GM12878 (cell line): ENCODE measurements around the gene RBM15B. TPM values are rescaled to one million over a fixed set of nuclear protein-coding genes. Genes with fewer than 3 reads are reported as not detected.

Experiments used
- ATF3 ChIP-seq: IDR thresholded peaks from 2 replicates; pipeline ENCODE4 v1.6.1; 2011; ENCODE audit warnings: low read depth, mild to moderate bottlenecking, low read length, moderate library complexity, borderline replicate concordance; ENCODE audit errors: extremely low read depth
- ESRRA ChIP-seq: IDR thresholded peaks from 2 replicates; pipeline ENCODE4 v1.6.1; 2012; ENCODE audit warnings: mild to moderate bottlenecking, low read length, improper control_type of control experiment
- IKZF1 ChIP-seq: fragments of 450-650 bp; conservative IDR thresholded peaks from 2 replicates; pipeline ENCODE4 v1.6.1; 2017; ENCODE audit warnings: antibody characterized with exemption, mild to moderate bottlenecking
- IKZF2 ChIP-seq, 2 experiments: fragments of 450-650 bp; IDR thresholded peaks; 2 replicates each; pipeline ENCODE4 v1.6.1; 2017; ENCODE audit warnings: mild to moderate bottlenecking in 2 of 2, moderate library complexity in 2 of 2
- JUNB ChIP-seq: IDR thresholded peaks from 2 replicates; pipeline ENCODE4 v1.6.1; 2016; ENCODE audit warnings: antibody characterized with exemption, mild to moderate bottlenecking
- NFYA ChIP-seq: IDR thresholded peaks from 2 replicates; pipeline ENCODE4 v1.6.1; 2011; ENCODE audit warnings: low read depth, mild to moderate bottlenecking, low read length, improper control_type of control experiment, borderline replicate concordance
- NR2C2 ChIP-seq: IDR thresholded peaks from 2 replicates; pipeline ENCODE4 v1.6.1; 2011; ENCODE audit warnings: borderline replicate concordance, low read depth; ENCODE audit not compliant: control insufficient read depth, insufficient read length
- SIN3A ChIP-seq: IDR thresholded peaks from 2 replicates; pipeline ENCODE4 v1.6.1; 2012; ENCODE audit warnings: low read depth, low read length, improper control_type of control experiment
- SKIL ChIP-seq: fragments of 450-650 bp; IDR thresholded peaks from 2 replicates; pipeline ENCODE4 v1.6.1; 2017; ENCODE audit warnings: mild to moderate bottlenecking, low read depth, inconsistent platforms; ENCODE audit not compliant: poor library complexity, severe bottlenecking
- SMC3 ChIP-seq: IDR thresholded peaks from 2 replicates; pipeline ENCODE4 v1.6.1; 2011; ENCODE audit warnings: low read length, improper control_type of control experiment, borderline replicate concordance
- SPI1 ChIP-seq: IDR thresholded peaks from 2 replicates; pipeline ENCODE4 v1.6.1; 2011; ENCODE audit warnings: low read depth, mild to moderate bottlenecking, low read length, moderate library complexity, borderline replicate concordance; ENCODE audit not compliant: insufficient read depth
- STAT1 ChIP-seq: fragments of 450-650 bp; conservative IDR thresholded peaks from 2 replicates; pipeline ENCODE4 v1.6.1; 2014; ENCODE audit warnings: antibody characterized with exemption, mild to moderate bottlenecking
- USF1 ChIP-seq: IDR thresholded peaks from 2 replicates; pipeline ENCODE4 v1.6.1; 2011; ENCODE audit warnings: borderline replicate concordance, low read depth, mild to moderate bottlenecking, moderate library complexity, mixed read lengths, low read length; ENCODE audit not compliant: insufficient read depth; ENCODE audit errors: extremely low read length
- YY1 ChIP-seq: IDR thresholded peaks from 2 replicates; pipeline ENCODE4 v1.6.1; 2011; ENCODE audit warnings: low read depth, mild to moderate bottlenecking, low read length
- ZBTB4 ChIP-seq: fragments of 450-650 bp; formaldehyde crosslinking; IDR thresholded peaks from 2 replicates; pipeline ENCODE4 v1.4.0; 2022; ENCODE audit warnings: mild to moderate bottlenecking, moderate library complexity
- ZNF622 ChIP-seq: fragments of 450-650 bp; IDR thresholded peaks from 2 replicates; pipeline ENCODE4 v1.6.1; 2017; ENCODE audit warnings: mild to moderate bottlenecking, inconsistent platforms
- ZSCAN29 ChIP-seq: fragments of 450-650 bp; IDR thresholded peaks from 2 replicates; pipeline ENCODE4 v1.6.1; 2017; ENCODE audit warnings: mild to moderate bottlenecking, moderate library complexity
- polyA plus RNA-seq, 11 experiments: library from polyadenylated mRNA; depleted of rRNA in 4 of 11; unstranded in 6 of 11; stranded (reverse) in 5 of 11; fragments of >200 nt; fragmentation: Nextera tagmentation in 4 of 11; fragmentation: Illumina TruSeq in 1 of 11; extraction: Ambion mirVana in 4 of 11; extraction: Trizol in 1 of 11; gene quantifications; 1 replicate in 1 of 11; 2 replicates in 10 of 11; pipeline versions ENCODE4 v1.2.1 to v1.2.3, GENCODE V29; 2011 to 2016; ENCODE audit warnings: inconsistent platforms in 2 of 11, missing spikeins in 2 of 11, low read depth in 1 of 11
- total RNA-seq, 4 experiments: library from RNA; depleted of rRNA in 3 of 4; stranded (reverse); fragments of >200 nt in 3 of 4; fragmentation: Illumina TruSeq in 1 of 4; extraction: Trizol in 1 of 4; gene quantifications; 2 replicates each; pipeline versions ENCODE4 v1.2.1 to v1.2.3, GENCODE V29; 2013 to 2021
- TF ChIP-seq, protein P1 (sequence below), 3 experiments: IDR thresholded peaks in 2 of 3; conservative IDR thresholded peaks in 1 of 3; 2 replicates each; pipeline ENCODE4 v1.5.1; 2011; ENCODE audit warnings: low read depth in 3 of 3, low read length in 3 of 3, mild to moderate bottlenecking in 3 of 3, control low read depth in 2 of 3, moderate library complexity in 2 of 3, inconsistent platforms in 1 of 3, mixed read lengths in 1 of 3; ENCODE audit not compliant: control insufficient read depth in 2 of 3, insufficient read depth in 1 of 3; ENCODE audit errors: extremely low read depth in 1 of 3

Gene RBM15B
- total and polyA plus RNA-seq, 10 of the 15 experiments (the other 5 are each of a cell fraction or from before 2014, with no cell fraction given) = 2.4 to 34.5 (median 19.1) TPM

- TF ChIP-seq, protein P1, sequence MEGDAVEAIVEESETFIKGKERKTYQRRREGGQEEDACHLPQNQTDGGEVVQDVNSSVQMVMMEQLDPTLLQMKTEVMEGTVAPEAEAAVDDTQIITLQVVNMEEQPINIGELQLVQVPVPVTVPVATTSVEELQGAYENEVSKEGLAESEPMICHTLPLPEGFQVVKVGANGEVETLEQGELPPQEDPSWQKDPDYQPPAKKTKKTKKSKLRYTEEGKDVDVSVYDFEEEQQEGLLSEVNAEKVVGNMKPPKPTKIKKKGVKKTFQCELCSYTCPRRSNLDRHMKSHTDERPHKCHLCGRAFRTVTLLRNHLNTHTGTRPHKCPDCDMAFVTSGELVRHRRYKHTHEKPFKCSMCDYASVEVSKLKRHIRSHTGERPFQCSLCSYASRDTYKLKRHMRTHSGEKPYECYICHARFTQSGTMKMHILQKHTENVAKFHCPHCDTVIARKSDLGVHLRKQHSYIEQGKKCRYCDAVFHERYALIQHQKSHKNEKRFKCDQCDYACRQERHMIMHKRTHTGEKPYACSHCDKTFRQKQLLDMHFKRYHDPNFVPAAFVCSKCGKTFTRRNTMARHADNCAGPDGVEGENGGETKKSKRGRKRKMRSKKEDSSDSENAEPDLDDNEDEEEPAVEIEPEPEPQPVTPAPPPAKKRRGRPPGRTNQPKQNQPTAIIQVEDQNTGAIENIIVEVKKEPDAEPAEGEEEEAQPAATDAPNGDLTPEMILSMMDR (IDR thresholded peaks at IDR 0.05 in 2 of 3, conservative IDR thresholded peaks at IDR 0.05 in 1 of 3; ENCODE audit: control insufficient read depth in 2 of 3, extremely low read depth in 1 of 3, insufficient read depth in 1 of 3, low read depth in 3 of 3, low read length in 3 of 3) = peak; percentile 78 to 89 (median 87)
- no peak for TF ChIP-seq ZSCAN29
- TF ChIP-seq ZBTB4 = no peak
- no peak for TF ChIP-seq ESRRA
- no peak for TF ChIP-seq SKIL
- TF ChIP-seq USF1 = no peak
- no peak for TF ChIP-seq IKZF1
- no peak for TF ChIP-seq SPI1
- no peak for TF ChIP-seq NFYA
- no peak for TF ChIP-seq ZNF622
- no peak; the same call in 1 of the 2 replicates for TF ChIP-seq SMC3
- TF ChIP-seq SIN3A = no peak
- TF ChIP-seq JUNB = no peak
- TF ChIP-seq STAT1 = no peak
- TF ChIP-seq ATF3 = no peak
- no peak for TF ChIP-seq IKZF2 (IDR thresholded peaks at IDR 0.05)
- TF ChIP-seq YY1 = 0 out of 2 replicates have a peak, but pooled peaks have one; percentile 31
- TF ChIP-seq NR2C2 = no peak
These were observed 1.5 kb upstream of the RBM15B start (continued) for GRCh38 chr3:51389423-51390183.
